Transverse colon (tissue), 4 donors: Measurements from ENCODE around the gene PPP6C. TPM values are rescaled to one million over a fixed set of nuclear protein-coding genes. Genes with fewer than 3 reads are reported as not detected.

ENCODE experiments used
- DNase-seq: peaks from one replicate; pipeline ENCODE4 v3.0.0-alpha.2; 2019
- H3K27ac ChIP-seq, 4 donors: fragments of 200-600 bp; sonication (generic); 2 replicates each; pipeline ENCODE4 v1.5.1; 2016 to 2018; ENCODE audit warnings: inconsistent platforms in 4 of 4
- H3K27me3 ChIP-seq: fragments of 200-600 bp; sonication (generic); 2 replicates; pipeline ENCODE4 v1.5.1; 2017; ENCODE audit warnings: inconsistent platforms
- H3K36me3 ChIP-seq, 4 donors: fragments of 200-600 bp; sonication (generic); 2 replicates each; pipeline ENCODE4 v1.5.1; 2017 to 2019; ENCODE audit warnings: inconsistent platforms in 4 of 4
- H3K4me1 ChIP-seq, 4 donors: fragments of 200-600 bp; sonication (generic); 2 replicates each; pipeline ENCODE4 v1.5.1; 2017 to 2020; ENCODE audit warnings: inconsistent platforms in 4 of 4
- H3K4me3 ChIP-seq, 4 donors: fragments of 200-600 bp; sonication (generic); 1 replicate in 1 of 4; 2 replicates in 3 of 4; pipeline versions ENCODE4 v1.5.1 to v1.6.1; 2017 to 2019; ENCODE audit warnings: inconsistent platforms in 4 of 4
- H3K9me3 ChIP-seq, 2 donors: fragments of 200-600 bp; sonication (generic); 2 replicates each; pipeline ENCODE4 v1.5.1; 2017 to 2019; ENCODE audit warnings: inconsistent platforms in 2 of 2
- EP300 ChIP-seq: sonication (generic); formaldehyde crosslinking; IDR thresholded peaks from one replicate; pipeline ENCODE4 v1.6.1; 2017; ENCODE audit warnings: antibody characterized with exemption, low read depth
- POLR2A ChIP-seq: fragments of 450-650 bp; IDR thresholded peaks from one replicate; pipeline ENCODE4 v1.6.1; 2016; ENCODE audit warnings: antibody characterized with exemption, mild to moderate bottlenecking, moderate library complexity
- POLR2AphosphoS5 ChIP-seq, 3 donors: sonication (generic); formaldehyde crosslinking; IDR thresholded peaks; one replicate each; pipeline ENCODE4 v1.6.1; 2016; ENCODE audit warnings: antibody characterized with exemption in 3 of 3
- WGBS, 2 donors: methylation state at CpG; one replicate each; pipeline ENCODE4 v1.1.5; 2018; ENCODE audit warnings: low coverage in 1 of 2; 5-methylcytosine and 5-hydroxymethylcytosine counted together
- in situ Hi-C, 4 donors: fragments of 200-750 bp; cut with MboI; loops; one replicate each; pipeline versions ENCODE4 v1.15.0 to v1.15.1; 2017; ENCODE audit warnings: low sequenced_read_pairs in 3 of 4, low pct_ligation_motif_present in 1 of 4, low pct_unique_long_range_greater_than_20kb in 1 of 4
- intact Hi-C: fragments of 100-400 bp; cut with DNase I; formaldehyde crosslinking; loops from one replicate; pipeline ENCODE4 v1.15.1; 2023; ENCODE audit warnings: low total_unique reads
- total RNA-seq, 4 donors: library from RNA; depleted of rRNA; stranded (reverse); fragments of >200 nt; gene quantifications; one replicate each; pipeline ENCODE4 v1.1.0, GENCODE V29; 2016
- TF ChIP-seq, protein P1 (sequence below), 5 experiments: fragments of 200-600 bp in 3 of 5; fragments of 450-650 bp in 2 of 5; sonication (generic) in 3 of 5; IDR thresholded peaks; 1 replicate in 2 of 5; 2 replicates in 3 of 5; pipeline ENCODE4 v1.5.1; 2016 to 2017; ENCODE audit warnings: antibody characterized with exemption in 5 of 5, inconsistent platforms in 3 of 5, mild to moderate bottlenecking in 2 of 5, moderate library complexity in 1 of 5

The PPP6C gene
- total RNA-seq, 4 donors from 2014 or later, result 15.1 to 34.7 (median 29.9) TPM

DNA sequence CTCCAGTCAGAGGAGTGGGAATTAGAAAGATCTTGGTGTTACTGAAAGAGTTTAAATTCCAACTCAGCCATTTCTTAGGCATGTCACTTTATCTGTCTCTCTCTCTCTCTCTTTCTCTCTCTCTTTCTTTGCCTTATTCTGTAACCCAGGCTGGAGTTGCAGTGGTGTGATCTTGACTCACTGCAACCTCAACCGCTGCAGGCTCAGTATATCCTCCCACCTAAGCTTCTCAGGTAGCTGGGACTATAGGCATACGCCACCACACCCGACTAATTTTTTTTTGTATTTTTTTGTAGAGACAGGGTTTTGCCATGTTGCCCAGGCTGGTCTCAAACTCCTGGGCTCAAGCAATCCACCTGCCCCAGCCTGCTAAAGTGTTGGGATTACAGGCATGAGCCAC, 29.0 kb upstream of the PPP6C start:
- WGBS, 2 donors, result 93 to 100% methylated on average over 3 of the region's 3 CpGs
- DNase-seq, result no peak
- Histone ChIP-seq H3K27me3 (no peaks in the 10 kb centered on the region), H3K4me1 (no peaks in the 10 kb centered on the region), H3K4me3 (no peak overlapping the region), H3K36me3 (peaks cover 0 to 6% (median 0%) of the 10 kb centered on the region in 4 donors), H3K27ac (no peak overlapping the region), H3K9me3 (no peaks in the 10 kb centered on the region)
- TF ChIP-seq EP300 (no peak), POLR2AphosphoS5 (IDR thresholded peaks at IDR 0.05) (no peak), POLR2A (no peak)
- TF ChIP-seq, protein P1, sequence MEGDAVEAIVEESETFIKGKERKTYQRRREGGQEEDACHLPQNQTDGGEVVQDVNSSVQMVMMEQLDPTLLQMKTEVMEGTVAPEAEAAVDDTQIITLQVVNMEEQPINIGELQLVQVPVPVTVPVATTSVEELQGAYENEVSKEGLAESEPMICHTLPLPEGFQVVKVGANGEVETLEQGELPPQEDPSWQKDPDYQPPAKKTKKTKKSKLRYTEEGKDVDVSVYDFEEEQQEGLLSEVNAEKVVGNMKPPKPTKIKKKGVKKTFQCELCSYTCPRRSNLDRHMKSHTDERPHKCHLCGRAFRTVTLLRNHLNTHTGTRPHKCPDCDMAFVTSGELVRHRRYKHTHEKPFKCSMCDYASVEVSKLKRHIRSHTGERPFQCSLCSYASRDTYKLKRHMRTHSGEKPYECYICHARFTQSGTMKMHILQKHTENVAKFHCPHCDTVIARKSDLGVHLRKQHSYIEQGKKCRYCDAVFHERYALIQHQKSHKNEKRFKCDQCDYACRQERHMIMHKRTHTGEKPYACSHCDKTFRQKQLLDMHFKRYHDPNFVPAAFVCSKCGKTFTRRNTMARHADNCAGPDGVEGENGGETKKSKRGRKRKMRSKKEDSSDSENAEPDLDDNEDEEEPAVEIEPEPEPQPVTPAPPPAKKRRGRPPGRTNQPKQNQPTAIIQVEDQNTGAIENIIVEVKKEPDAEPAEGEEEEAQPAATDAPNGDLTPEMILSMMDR (IDR thresholded peaks at IDR 0.05), result no peak
- intact Hi-C loops, result no loop called here
- in situ Hi-C loops, result no loop called here

DNA sequence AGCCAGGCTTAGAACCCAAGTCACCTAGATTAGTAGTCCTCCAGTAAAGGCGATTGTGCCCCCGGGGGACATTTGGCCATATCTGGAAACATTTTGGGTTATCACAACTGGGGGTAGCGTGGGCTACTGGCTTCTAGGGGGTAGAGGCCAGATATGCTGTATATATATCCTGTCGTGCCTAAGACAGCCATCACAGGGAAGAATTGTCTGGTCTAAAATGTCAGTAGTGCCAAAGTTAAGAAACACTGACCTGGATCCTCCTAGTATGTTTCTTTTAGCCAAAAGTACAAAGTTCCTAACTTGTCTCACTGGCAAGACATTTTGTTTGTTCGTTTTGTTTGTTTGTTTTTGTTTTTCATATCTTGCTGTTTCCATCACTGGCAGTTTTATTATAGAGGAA, 24.6 kb upstream of the PPP6C start:
- Histone ChIP-seq H3K27ac (no peak overlapping the region), H3K4me3 (no peak overlapping the region), H3K4me1 (no peaks in the 10 kb centered on the region), H3K27me3 (no peaks in the 10 kb centered on the region), H3K9me3 (no peaks in the 10 kb centered on the region), H3K36me3 (peaks cover 0 to 28% (median 4%) of the 10 kb centered on the region in 4 donors)
- in situ Hi-C loops, result no loop called here
- no peak for DNase-seq
- TF ChIP-seq EP300 (no peak), POLR2AphosphoS5 (IDR thresholded peaks at IDR 0.05) (no peak), POLR2A (no peak)
- TF ChIP-seq, protein P1 (IDR thresholded peaks at IDR 0.05), result no peak
- WGBS, 2 donors, result 63 to 84% methylated on average over 1 to 5 of the region's 5 CpGs
- intact Hi-C loops, result no loop called here

DNA sequence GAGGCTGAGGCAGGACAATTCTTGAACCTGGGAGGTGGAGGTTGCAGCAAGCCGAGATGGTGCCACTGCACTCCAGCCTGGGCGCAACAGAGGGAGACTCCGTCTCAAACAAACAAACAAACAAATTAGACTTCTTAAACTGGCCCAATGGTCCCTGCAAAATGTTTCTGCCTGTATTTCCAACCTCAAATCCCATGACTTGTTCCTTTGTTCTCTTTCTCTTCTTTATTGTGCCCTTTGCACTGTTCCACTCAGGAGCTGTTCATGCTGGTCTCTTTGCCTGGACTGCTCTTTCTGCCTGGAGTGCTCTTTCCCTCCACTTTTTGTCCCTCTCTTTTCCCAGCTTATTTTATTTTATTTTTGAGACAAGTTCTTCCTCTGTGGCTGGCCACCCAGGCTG, 14.9 kb upstream of the PPP6C start:
- Histone ChIP-seq H3K4me1 (peaks cover 0 to 10% (median 9%) of the 10 kb centered on the region in 4 donors), H3K27ac (no peak overlapping the region), H3K9me3 (no peaks in the 10 kb centered on the region), H3K4me3 (no peak overlapping the region), H3K27me3 (no peaks in the 10 kb centered on the region), H3K36me3 (peaks cover 0 to 8% (median 2%) of the 10 kb centered on the region in 4 donors)
- intact Hi-C loops, result loop anchor here (10.0 kb wide), 1 partner anchor 1650 kb away; no protein-coding TSS in a partner anchor
- no peak for DNase-seq
- in situ Hi-C loops, result no loop called here
- 97% methylated on average over 3 of the region's 3 CpGs; no CpG with 5 or more reads in 1 of the 2 donors for WGBS, 2 donors
- TF ChIP-seq, protein P1 (IDR thresholded peaks at IDR 0.05), result no peak
- TF ChIP-seq POLR2AphosphoS5 (IDR thresholded peaks at IDR 0.05), result no peak
- TF ChIP-seq EP300, result no peak
- TF ChIP-seq POLR2A, result no peak

DNA sequence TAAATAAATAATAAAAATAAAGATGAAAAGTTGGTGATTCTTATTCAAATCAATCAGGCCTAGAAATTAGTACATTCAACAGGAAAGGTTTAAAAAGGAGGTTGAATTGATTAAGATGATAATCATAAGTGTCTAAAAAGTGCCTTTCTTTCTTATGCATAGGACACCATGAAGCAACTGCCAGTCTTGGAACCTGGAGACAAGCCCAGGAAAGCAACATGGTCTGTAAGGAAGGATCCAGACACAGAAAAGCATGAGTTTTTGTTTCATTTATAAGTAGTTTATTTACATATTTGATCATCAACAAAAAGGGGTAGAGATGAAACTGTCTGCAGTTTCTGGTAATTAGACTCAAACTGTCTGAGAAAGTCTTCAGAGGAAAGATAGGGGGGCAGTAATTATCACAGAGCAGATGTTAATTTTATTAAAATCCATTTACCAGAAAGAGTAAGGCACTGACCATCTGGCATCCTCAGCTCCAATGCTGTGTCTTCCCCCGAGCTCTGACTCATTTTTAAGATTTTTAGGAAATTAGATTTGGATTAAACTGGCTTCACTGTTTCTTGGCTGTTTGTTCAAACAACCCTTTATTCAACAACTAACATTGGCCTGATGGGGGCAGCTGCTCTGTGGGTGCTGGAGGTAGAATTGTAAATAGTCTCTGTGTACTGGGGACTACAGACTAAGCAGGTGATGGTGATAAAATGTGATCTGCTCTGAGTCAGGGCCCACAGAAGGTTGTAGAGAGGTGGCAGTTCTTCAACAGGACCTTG, 13.4 kb upstream of the PPP6C start:
- 80 to 89% methylated on average over 1 of the region's 1 CpG for WGBS, 2 donors
- H3K27me3 ChIP-seq, result no peaks in the 10 kb centered on the region
- TF ChIP-seq, protein P1 (IDR thresholded peaks at IDR 0.05), result no peak
- TF ChIP-seq EP300 (no peak), POLR2AphosphoS5 (IDR thresholded peaks at IDR 0.05) (no peak), POLR2A (no peak)
- in situ Hi-C loops, result no loop called here
- H3K4me3 ChIP-seq, result no peak overlapping the region
- H3K36me3 ChIP-seq, result peaks cover 0 to 5% (median 0%) of the 10 kb centered on the region in 4 donors
- no peak for DNase-seq
- intact Hi-C loops, result loop anchor here (10.0 kb wide), 1 partner anchor 1648 kb away; no protein-coding TSS in a partner anchor
- peaks cover 0 to 18% (median 15%) of the 10 kb centered on the region in 4 donors for H3K4me1 ChIP-seq
- H3K27ac ChIP-seq, result no peak overlapping the region
- no peaks in the 10 kb centered on the region for H3K9me3 ChIP-seq
